ENCODE measurements around the gene VPS16.
A peak's percentile ranks its signal among the peaks of the same experiment; 100 is the strongest.

Gene VPS16

GRCh38 chr20:2799271-2799670 lies 41.3 kb upstream of the VPS16 start:
- DNase-seq (ENCODE audit: low read depth, low spot score), result no peak
- no CpG with 5 or more reads among the region's 9 CpGs for WGBS (ENCODE audit: insufficient coverage, insufficient read length)
- peaks cover 30% of the 10 kb centered on the region for H3K36me3 ChIP-seq (ENCODE audit: control insufficient read depth, insufficient read depth, low read length)
- no peak overlapping the region for H3K27ac ChIP-seq (ENCODE audit: low read length)
- peaks cover 29% of the 10 kb centered on the region for H3K27me3 ChIP-seq (ENCODE audit: control insufficient read depth, insufficient read depth, low read length)
- H3K9me3 ChIP-seq (ENCODE audit: control insufficient read depth, insufficient read depth, low read length), result no peaks in the 10 kb centered on the region
- H3K4me3 ChIP-seq (ENCODE audit: low read length), result peak overlapping the region; percentile 94; the same call in 1 of the 2 replicates
- H3K4me1 ChIP-seq (ENCODE audit: control insufficient read depth, insufficient read depth, low read length), result peaks cover 5% of the 10 kb centered on the region; the same call in 1 of the 2 replicates

- no peak for DNase-seq (ENCODE audit: low read depth, low spot score)
- peaks cover 5% of the 10 kb centered on the region; the same call in 1 of the 2 replicates for H3K4me1 ChIP-seq (ENCODE audit: control insufficient read depth, insufficient read depth, low read length)
- peak overlapping the region; percentile 94 for H3K4me3 ChIP-seq (ENCODE audit: low read length)
- no CpG with 5 or more reads among the region's 61 CpGs for WGBS (ENCODE audit: insufficient coverage, insufficient read length)
- peaks cover 35% of the 10 kb centered on the region for H3K27me3 ChIP-seq (ENCODE audit: control insufficient read depth, insufficient read depth, low read length)
- peaks cover 30% of the 10 kb centered on the region for H3K36me3 ChIP-seq (ENCODE audit: control insufficient read depth, insufficient read depth, low read length)
- H3K9me3 ChIP-seq (ENCODE audit: control insufficient read depth, insufficient read depth, low read length), result no peaks in the 10 kb centered on the region
- H3K27ac ChIP-seq (ENCODE audit: low read length), result no peak overlapping the region
These were observed 40.6 kb upstream of the VPS16 start for GRCh38 chr20:2799688-2800520.

DNA sequence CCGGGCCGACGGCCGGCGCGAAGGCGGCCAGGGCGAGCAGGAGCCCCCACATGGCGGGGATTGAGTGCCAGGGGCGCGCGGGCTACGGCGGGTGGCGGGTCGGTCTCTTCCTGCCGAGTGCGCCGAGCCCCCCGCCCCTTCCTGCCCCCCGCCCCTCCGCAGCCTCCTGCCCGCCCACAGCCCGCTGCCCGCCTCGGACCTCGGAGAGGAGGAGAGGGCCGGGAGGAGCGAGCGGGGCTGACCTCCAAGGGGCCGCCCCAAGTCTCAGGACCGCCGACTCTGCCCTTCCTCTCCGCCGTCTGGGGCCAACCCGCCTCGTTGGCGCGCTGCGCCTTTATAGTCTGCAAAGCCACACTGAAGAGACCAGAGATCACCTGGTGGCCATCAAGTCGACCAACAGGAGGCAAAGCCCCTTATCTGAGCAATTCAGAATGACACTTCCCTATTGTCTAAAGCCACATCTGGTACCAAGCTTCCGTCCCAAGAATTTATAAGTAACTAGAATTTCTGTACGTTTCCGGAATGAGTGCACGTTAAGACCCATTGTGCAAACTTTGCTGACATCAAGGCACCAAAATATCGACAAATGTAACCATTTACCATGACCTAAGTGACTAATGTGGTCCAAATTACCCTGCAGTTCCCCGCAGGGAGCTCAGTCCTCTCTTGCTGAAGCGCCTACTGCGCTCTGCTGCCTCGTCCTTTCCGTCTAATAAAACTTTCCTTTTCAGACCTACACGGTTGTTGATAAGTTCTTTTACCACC lies 39.8 kb upstream of the VPS16 start, which contains the start of gene CPXM1:
Gene CPXM1, minus strand, starts transcription at position 107 of the 765 bp plus-strand sequence. Its CDS starts 55 bp downstream, at position 52.
- Histone ChIP-seq H3K4me1 (ENCODE audit: control insufficient read depth, insufficient read depth, low read length) (peaks cover 5% of the 10 kb centered on the region; the same call in 1 of the 2 replicates), H3K4me3 (ENCODE audit: low read length) (peak within 1 kb of the TSS; percentile 94), H3K27me3 (ENCODE audit: control insufficient read depth, insufficient read depth, low read length) (peaks cover 43% of the 10 kb centered on the region), H3K36me3 (ENCODE audit: control insufficient read depth, insufficient read depth, low read length) (peaks cover 29% of the 10 kb centered on the region), H3K9me3 (ENCODE audit: control insufficient read depth, insufficient read depth, low read length) (no peaks in the 10 kb centered on the region), H3K27ac (ENCODE audit: low read length) (no peak within 1 kb of the TSS)
- DNase-seq (ENCODE audit: low read depth, low spot score), result no peak
- no CpG with 5 or more reads among the region's 52 CpGs for WGBS (ENCODE audit: insufficient coverage, insufficient read length)

GRCh38 chr20:2801286-2801728 lies 39.2 kb upstream of the VPS16 start:
- Histone ChIP-seq H3K27me3 (ENCODE audit: control insufficient read depth, insufficient read depth, low read length) (peaks cover 49% of the 10 kb centered on the region), H3K4me1 (ENCODE audit: control insufficient read depth, insufficient read depth, low read length) (peaks cover 6% of the 10 kb centered on the region; the same call in 1 of the 2 replicates), H3K9me3 (ENCODE audit: control insufficient read depth, insufficient read depth, low read length) (no peaks in the 10 kb centered on the region), H3K27ac (ENCODE audit: low read length) (no peak overlapping the region), H3K4me3 (ENCODE audit: low read length) (peak overlapping the region; percentile 94; the same call in 1 of the 2 replicates), H3K36me3 (ENCODE audit: control insufficient read depth, insufficient read depth, low read length) (peaks cover 23% of the 10 kb centered on the region)
- WGBS (ENCODE audit: insufficient coverage, insufficient read length), result no CpG with 5 or more reads among the region's 13 CpGs
- DNase-seq (ENCODE audit: low read depth, low spot score), result no peak

DNA sequence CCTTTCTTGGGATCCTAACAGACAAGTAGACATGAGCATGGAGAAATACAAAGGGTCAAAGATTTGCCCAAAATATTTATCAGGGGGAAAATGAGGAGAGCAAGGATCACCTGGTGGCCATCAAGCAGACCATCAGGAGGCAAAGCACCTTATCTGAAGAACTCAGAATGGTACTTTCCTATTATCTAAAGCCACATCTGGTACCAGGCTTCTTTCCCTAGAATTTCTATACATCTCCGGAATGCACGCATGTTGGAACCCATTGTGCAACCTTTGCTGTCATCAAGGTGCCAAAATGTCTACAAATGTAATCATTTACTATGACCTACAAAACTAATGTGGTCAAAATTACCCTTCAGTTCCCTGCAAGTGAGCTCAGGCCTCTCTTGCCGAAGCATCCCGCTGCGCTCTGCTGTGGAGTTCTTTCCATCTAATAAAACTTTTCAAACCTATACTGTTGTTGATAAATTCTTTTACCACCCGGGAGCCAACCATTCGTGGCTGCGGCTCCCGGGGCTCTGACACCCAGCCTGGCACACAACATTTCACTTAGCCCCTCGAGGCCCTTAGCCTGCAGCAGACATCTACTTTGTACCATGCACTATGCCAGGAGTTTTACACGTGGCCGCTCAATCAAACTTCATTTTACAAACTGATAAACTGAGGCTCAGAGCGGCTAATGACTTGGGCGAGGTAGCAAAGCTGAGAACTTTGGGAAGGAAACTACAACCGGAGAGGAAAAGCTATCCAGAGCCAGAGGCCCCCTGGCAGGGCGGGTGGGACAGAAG lies 36.3 kb upstream of the VPS16 start:
- Histone ChIP-seq H3K4me1 (ENCODE audit: control insufficient read depth, insufficient read depth, low read length) (peaks cover 6% of the 10 kb centered on the region; the same call in 1 of the 2 replicates), H3K27ac (ENCODE audit: low read length) (no peak overlapping the region), H3K9me3 (ENCODE audit: control insufficient read depth, insufficient read depth, low read length) (no peaks in the 10 kb centered on the region), H3K36me3 (ENCODE audit: control insufficient read depth, insufficient read depth, low read length) (0 out of 2 replicates have a peak, but pooled peaks cover 2% of the 10 kb centered on the region), H3K27me3 (ENCODE audit: control insufficient read depth, insufficient read depth, low read length) (peaks cover 57% of the 10 kb centered on the region), H3K4me3 (ENCODE audit: low read length) (no peak overlapping the region; the same call in 1 of the 2 replicates)
- no peak for DNase-seq (ENCODE audit: low read depth, low spot score)
- WGBS (ENCODE audit: insufficient coverage, insufficient read length), result no CpG with 5 or more reads among the region's 16 CpGs

GRCh38 chr20:2804852-2805688 lies 35.5 kb upstream of the VPS16 start:
- Histone ChIP-seq H3K27me3 (ENCODE audit: control insufficient read depth, insufficient read depth, low read length) (peaks cover 57% of the 10 kb centered on the region), H3K4me1 (ENCODE audit: control insufficient read depth, insufficient read depth, low read length) (peaks cover 5% of the 10 kb centered on the region; the same call in 1 of the 2 replicates), H3K9me3 (ENCODE audit: control insufficient read depth, insufficient read depth, low read length) (no peaks in the 10 kb centered on the region), H3K36me3 (ENCODE audit: control insufficient read depth, insufficient read depth, low read length) (0 out of 2 replicates have a peak, but pooled peaks cover under 1% of the 10 kb centered on the region), H3K27ac (ENCODE audit: low read length) (no peak overlapping the region), H3K4me3 (ENCODE audit: low read length) (peak overlapping the region; percentile 18; the same call in 1 of the 2 replicates)
- DNase-seq (ENCODE audit: low read depth, low spot score), result no peak
- no CpG with 5 or more reads among the region's 49 CpGs for WGBS (ENCODE audit: insufficient coverage, insufficient read length)

DNA sequence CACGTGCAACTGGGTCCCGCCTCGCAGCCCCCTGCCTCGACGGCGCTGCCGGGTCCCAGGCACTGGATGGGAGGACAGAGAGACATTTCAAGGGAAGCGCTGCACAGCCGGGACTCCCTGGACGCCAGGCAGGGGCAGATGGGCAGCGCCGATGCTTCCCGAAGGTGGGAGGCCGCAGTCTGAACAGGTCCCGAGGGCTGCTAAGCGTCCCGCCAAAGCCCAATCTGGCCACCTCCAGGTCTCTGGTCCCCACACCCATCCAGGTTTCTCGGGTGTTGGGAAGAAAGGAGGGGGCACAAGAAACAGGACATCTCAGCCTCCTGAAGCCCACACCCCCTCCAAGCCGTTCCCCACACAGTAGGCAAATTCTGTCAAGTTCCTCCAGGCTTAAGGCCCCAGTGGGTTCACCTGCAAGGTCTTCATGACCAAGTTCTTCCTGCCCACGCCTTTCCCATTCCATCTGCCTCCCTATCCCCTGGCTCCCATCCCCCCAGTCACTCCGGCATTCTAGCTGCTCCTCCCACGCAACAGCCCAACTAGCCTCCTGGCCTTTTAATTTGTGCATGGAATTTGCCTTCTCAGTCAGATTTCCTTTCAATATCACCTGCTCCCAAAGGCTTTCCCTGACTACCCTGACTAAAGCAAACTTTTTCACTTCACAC lies 34.7 kb upstream of the VPS16 start:
- Histone ChIP-seq H3K27me3 (ENCODE audit: control insufficient read depth, insufficient read depth, low read length) (peaks cover 57% of the 10 kb centered on the region), H3K9me3 (ENCODE audit: control insufficient read depth, insufficient read depth, low read length) (no peaks in the 10 kb centered on the region), H3K36me3 (ENCODE audit: control insufficient read depth, insufficient read depth, low read length) (no peaks in the 10 kb centered on the region), H3K4me3 (ENCODE audit: low read length) (no peak overlapping the region), H3K4me1 (ENCODE audit: control insufficient read depth, insufficient read depth, low read length) (peaks cover 4% of the 10 kb centered on the region; the same call in 1 of the 2 replicates), H3K27ac (ENCODE audit: low read length) (no peak overlapping the region)
- DNase-seq (ENCODE audit: low read depth, low spot score), result no peak
- no CpG with 5 or more reads among the region's 22 CpGs for WGBS (ENCODE audit: insufficient coverage, insufficient read length)

DNA sequence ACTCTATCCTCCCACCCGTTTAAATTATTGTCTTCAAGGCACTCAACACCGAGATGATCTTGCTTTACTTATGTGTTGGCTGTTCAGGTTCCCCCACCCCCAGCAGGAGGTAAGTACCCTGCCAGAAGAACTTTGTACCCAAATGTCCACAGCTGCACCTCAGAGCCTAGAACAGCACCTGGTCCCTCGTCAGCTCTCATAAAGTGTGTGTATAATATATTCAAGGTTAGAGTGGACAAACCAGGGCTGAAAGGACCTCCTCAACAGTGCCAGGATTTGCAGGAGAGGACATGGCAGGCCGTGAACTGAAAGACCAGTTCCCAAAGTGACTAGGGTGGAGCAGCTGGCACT lies 34.2 kb upstream of the VPS16 start:
- Histone ChIP-seq H3K4me1 (ENCODE audit: control insufficient read depth, insufficient read depth, low read length) (peaks cover 3% of the 10 kb centered on the region; the same call in 1 of the 2 replicates), H3K27me3 (ENCODE audit: control insufficient read depth, insufficient read depth, low read length) (peaks cover 52% of the 10 kb centered on the region), H3K4me3 (ENCODE audit: low read length) (no peak overlapping the region), H3K9me3 (ENCODE audit: control insufficient read depth, insufficient read depth, low read length) (no peaks in the 10 kb centered on the region), H3K27ac (ENCODE audit: low read length) (no peak overlapping the region), H3K36me3 (ENCODE audit: control insufficient read depth, insufficient read depth, low read length) (no peaks in the 10 kb centered on the region)
- no CpG with 5 or more reads among the region's 4 CpGs for WGBS (ENCODE audit: insufficient coverage, insufficient read length)
- no peak for DNase-seq (ENCODE audit: low read depth, low spot score)

DNA sequence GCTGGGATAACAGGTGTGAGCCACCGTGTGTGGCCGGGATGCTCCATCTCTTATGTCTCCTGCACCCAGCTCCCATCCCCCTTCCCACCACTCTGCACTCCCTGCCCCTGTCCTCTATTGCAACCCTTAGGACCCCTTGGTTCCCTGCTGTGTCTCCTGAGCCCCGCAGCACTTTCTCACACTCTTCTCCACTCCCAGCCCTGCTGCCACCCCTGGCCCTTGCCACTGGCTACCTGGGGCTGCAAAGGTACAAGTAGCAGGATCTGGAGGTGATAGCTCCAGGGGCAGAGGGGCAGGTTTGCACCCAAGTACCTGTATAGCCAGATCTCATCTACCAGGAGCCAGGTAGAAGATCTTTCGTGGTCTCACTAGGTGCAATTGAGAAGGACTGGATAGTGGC lies 33.5 kb upstream of the VPS16 start:
- Histone ChIP-seq H3K4me1 (ENCODE audit: control insufficient read depth, insufficient read depth, low read length) (0 out of 2 replicates have a peak, but pooled peaks cover 2% of the 10 kb centered on the region), H3K27me3 (ENCODE audit: control insufficient read depth, insufficient read depth, low read length) (peaks cover 47% of the 10 kb centered on the region), H3K9me3 (ENCODE audit: control insufficient read depth, insufficient read depth, low read length) (no peaks in the 10 kb centered on the region), H3K4me3 (ENCODE audit: low read length) (no peak overlapping the region), H3K27ac (ENCODE audit: low read length) (no peak overlapping the region), H3K36me3 (ENCODE audit: control insufficient read depth, insufficient read depth, low read length) (no peaks in the 10 kb centered on the region)
- no CpG with 5 or more reads among the region's 4 CpGs for WGBS (ENCODE audit: insufficient coverage, insufficient read length)
- DNase-seq (ENCODE audit: low read depth, low spot score), result no peak

Data from iPS DF 6.9 (cell line).